MM.1S (cell line): Measurements from ENCODE around the gene NIPAL4.

ENCODE experiments used
- CTCF ChIP-seq: fragments of 300-600 bp; sonication (generic); IDR thresholded peaks from 2 replicates; pipeline ENCODE4 v1.5.1; 2016; ENCODE audit warnings: antibody characterized with exemption, low read length, mixed read lengths
- EZH2 ChIP-seq: fragments of 300-600 bp; sonication (generic); optimal IDR thresholded peaks from 2 replicates; pipeline ENCODE3; 2017; ENCODE audit warnings: low read depth, mild to moderate bottlenecking, antibody characterized with exemption, low read length, mixed read lengths
- EZH2phosphoT487 ChIP-seq: fragments of 300-600 bp; sonication (generic); IDR thresholded peaks from 2 replicates; pipeline ENCODE4 v1.6.1; 2018; ENCODE audit warnings: antibody characterized with exemption, low read length

- TF ChIP-seq CTCF (no peak), EZH2 (no peak), EZH2phosphoT487 (no peak)
These were observed 9.1 kb downstream of the NIPAL4 start for GRCh38 chr5:157469073-157469472.
